Measurements from ENCODE around the gene CDK12.
"Not testable (repeated sequence)": the region's sequence is repeated elsewhere in the genome, so short reads cannot be mapped to it uniquely, and the experiment has no call there.

The CDK12 gene

DNA sequence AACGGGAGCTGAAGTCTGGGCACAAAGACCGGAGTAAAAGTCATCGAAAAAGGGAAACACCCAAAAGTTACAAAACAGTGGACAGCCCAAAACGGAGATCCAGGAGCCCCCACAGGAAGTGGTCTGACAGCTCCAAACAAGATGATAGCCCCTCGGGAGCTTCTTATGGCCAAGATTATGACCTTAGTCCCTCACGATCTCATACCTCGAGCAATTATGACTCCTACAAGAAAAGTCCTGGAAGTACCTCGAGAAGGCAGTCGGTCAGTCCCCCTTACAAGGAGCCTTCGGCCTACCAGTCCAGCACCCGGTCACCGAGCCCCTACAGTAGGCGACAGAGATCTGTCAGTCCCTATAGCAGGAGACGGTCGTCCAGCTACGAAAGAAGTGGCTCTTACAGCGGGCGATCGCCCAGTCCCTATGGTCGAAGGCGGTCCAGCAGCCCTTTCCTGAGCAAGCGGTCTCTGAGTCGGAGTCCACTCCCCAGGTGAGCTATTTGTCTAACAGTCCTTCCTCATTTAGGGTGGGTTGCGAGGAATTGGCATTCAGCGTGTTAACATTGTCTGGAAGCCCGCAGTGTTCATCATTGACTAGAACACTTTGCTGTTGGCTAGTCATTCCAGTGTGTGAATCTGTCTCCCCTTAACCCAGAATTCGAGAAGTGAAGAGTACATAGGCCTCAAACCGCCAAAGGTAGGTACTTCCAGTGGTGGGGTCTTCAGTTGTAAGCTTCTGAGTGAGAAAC, 1.5 kb downstream of the CDK12 start:
- Histone ChIP-seq H3K9me3 (ENCODE audit: low read length) (no peaks in the 10 kb centered on the region), H3K27ac (ENCODE audit: low read depth, low read length, poor library complexity, severe bottlenecking) (no peak overlapping the region), H3F3A (ENCODE audit: insufficient read depth, low read length) (no peaks in the 10 kb centered on the region), H3K36me3 (ENCODE audit: insufficient read depth, low read length) (peaks cover 34% of the 10 kb centered on the region; the same call in 1 of the 2 replicates), H3K4me1 (ENCODE audit: insufficient read depth, low read length, severe bottlenecking) (peaks cover 33% of the 10 kb centered on the region), H4K20me1 (ENCODE audit: insufficient read depth, low read length) (no peaks in the 10 kb centered on the region; the same call in 1 of the 2 replicates), H3K9me2 (ENCODE audit: low read depth, low read length) (no peaks in the 10 kb centered on the region), H3K27me3 (ENCODE audit: insufficient read depth, low read length) (no peaks in the 10 kb centered on the region), H3K9ac (ENCODE audit: low read length) (peak overlapping the region; percentile 69), H2AFZ (ENCODE audit: low read length) (no peak overlapping the region), H3K4me3 (ENCODE audit: low read depth, low read length, poor library complexity, severe bottlenecking) (peak overlapping the region; percentile 70), H3K79me2 (ENCODE audit: insufficient read depth, low read length) (peaks cover 58% of the 10 kb centered on the region), H3K4me2 (ENCODE audit: low read length) (peak overlapping the region; percentile 82)
- TF ChIP-seq CTCF (IDR thresholded peaks at IDR 0.05; ENCODE audit: low read length) (no peak), EZH2 (IDR thresholded peaks at IDR 0.05; ENCODE audit: borderline replicate concordance, low read length) (no peak)

DNA sequence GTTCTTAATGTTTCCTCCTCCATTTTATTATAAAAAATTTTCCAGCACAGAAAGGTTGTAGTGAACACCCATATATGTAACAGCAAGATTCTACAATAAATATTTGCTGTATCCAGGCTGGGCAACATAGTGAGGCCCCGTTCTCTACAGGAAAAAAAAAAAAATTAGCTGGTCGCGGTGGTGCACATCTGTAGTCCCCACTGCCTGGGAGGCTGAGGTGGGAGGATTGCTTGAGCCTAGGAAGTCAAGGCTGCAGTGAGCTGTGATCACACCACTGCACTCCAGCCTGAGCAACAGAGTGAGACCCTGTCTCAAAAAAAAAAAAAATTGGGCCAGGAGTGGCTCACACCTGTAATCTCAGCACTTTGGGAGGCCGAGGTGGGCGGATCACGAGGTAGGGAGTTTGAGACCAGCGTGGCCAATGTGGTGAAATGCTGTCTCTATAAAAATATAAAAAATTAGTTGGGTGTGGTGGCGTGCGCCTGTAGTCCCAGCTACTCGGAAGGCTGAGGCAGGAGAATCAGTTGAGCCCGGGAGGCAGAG, 3.4 kb downstream of the CDK12 start:
- H3K27ac ChIP-seq (ENCODE audit: low read depth, low read length, poor library complexity, severe bottlenecking); H3F3A ChIP-seq (ENCODE audit: insufficient read depth, low read length); H2AFZ ChIP-seq (ENCODE audit: low read length); H4K20me1 ChIP-seq (ENCODE audit: insufficient read depth, low read length); H3K9me2 ChIP-seq (ENCODE audit: low read depth, low read length); H3K9me3 ChIP-seq (ENCODE audit: low read length); H3K27me3 ChIP-seq (ENCODE audit: insufficient read depth, low read length): not testable (repeated sequence)
- peaks cover 74% of the 10 kb centered on the region for H3K79me2 ChIP-seq (ENCODE audit: insufficient read depth, low read length)
- peaks cover 49% of the 10 kb centered on the region for H3K36me3 ChIP-seq (ENCODE audit: insufficient read depth, low read length)
- peaks cover 33% of the 10 kb centered on the region for H3K4me1 ChIP-seq (ENCODE audit: insufficient read depth, low read length, severe bottlenecking)
- H3K4me3 ChIP-seq (ENCODE audit: low read depth, low read length, poor library complexity, severe bottlenecking): peak overlapping the region; percentile 70
- H3K4me2 ChIP-seq (ENCODE audit: low read length): peak overlapping the region; percentile 82
- peak overlapping the region; percentile 69 for H3K9ac ChIP-seq (ENCODE audit: low read length)

DNA sequence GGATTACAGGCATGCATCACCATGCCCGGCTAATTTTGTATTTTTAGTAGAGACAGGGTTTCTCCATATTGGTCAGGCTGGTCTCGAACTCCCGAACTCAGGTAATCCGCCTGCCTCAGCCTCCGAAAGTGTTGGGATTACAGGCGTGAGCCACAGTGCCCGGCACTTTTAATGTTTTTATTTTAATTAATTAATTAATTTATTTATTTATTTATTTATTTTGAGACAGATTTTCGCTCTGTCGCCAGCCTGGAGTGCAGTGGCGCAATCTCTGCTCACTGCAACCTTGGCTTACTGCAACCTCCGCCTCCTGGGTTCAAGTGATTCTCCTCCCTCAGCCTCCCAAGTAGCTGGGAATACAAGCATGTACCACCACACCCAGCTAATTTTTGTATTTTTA, 7.3 kb downstream of the CDK12 start:
- not testable (repeated sequence) for H3K4me2 ChIP-seq (ENCODE audit: low read length); H3K27ac ChIP-seq (ENCODE audit: low read depth, low read length, poor library complexity, severe bottlenecking); H3K9me2 ChIP-seq (ENCODE audit: low read depth, low read length); H3K27me3 ChIP-seq (ENCODE audit: insufficient read depth, low read length); H4K20me1 ChIP-seq (ENCODE audit: insufficient read depth, low read length); H3K9ac ChIP-seq (ENCODE audit: low read length); H3K9me3 ChIP-seq (ENCODE audit: low read length); H3K4me3 ChIP-seq (ENCODE audit: low read depth, low read length, poor library complexity, severe bottlenecking); H2AFZ ChIP-seq (ENCODE audit: low read length); H3F3A ChIP-seq (ENCODE audit: insufficient read depth, low read length)
- peaks cover 74% of the 10 kb centered on the region for H3K36me3 ChIP-seq (ENCODE audit: insufficient read depth, low read length)
- H3K4me1 ChIP-seq (ENCODE audit: insufficient read depth, low read length, severe bottlenecking): peaks cover 26% of the 10 kb centered on the region
- peaks cover 60% of the 10 kb centered on the region for H3K79me2 ChIP-seq (ENCODE audit: insufficient read depth, low read length)

DNA sequence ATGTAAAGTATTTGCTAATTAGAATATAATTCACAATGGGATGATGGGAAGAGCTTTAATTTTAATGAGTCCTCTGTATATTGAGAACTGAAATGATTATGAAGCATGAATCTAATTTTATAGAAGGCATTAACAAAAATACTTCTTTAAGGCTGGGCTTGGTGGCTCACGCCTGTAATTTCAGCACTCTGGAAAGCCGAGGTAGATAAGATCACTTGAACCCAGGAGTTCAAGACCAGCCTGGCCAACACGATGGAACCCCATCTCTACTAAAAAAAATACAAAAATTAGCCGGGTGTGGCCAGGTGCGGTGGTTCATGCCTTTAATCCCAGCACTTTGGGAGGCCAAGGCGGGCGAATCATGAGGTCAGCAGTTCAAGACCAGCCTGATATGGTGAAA, 12.0 kb downstream of the CDK12 start:
- peaks cover 74% of the 10 kb centered on the region for H3K36me3 ChIP-seq (ENCODE audit: insufficient read depth, low read length)
- no peak overlapping the region for H3K4me3 ChIP-seq (ENCODE audit: low read depth, low read length, poor library complexity, severe bottlenecking)
- H2AFZ ChIP-seq (ENCODE audit: low read length): no peak overlapping the region
- no peak overlapping the region for H3K27ac ChIP-seq (ENCODE audit: low read depth, low read length, poor library complexity, severe bottlenecking)
- no peaks in the 10 kb centered on the region for H4K20me1 ChIP-seq (ENCODE audit: insufficient read depth, low read length)
- H3K27me3 ChIP-seq (ENCODE audit: insufficient read depth, low read length): no peaks in the 10 kb centered on the region
- H3K4me1 ChIP-seq (ENCODE audit: insufficient read depth, low read length, severe bottlenecking): no peaks in the 10 kb centered on the region
- H3K79me2 ChIP-seq (ENCODE audit: insufficient read depth, low read length): peaks cover 18% of the 10 kb centered on the region
- no peak for TF ChIP-seq EZH2 (IDR thresholded peaks at IDR 0.05; ENCODE audit: borderline replicate concordance, low read length)
- no peak for TF ChIP-seq CTCF (IDR thresholded peaks at IDR 0.05; ENCODE audit: low read length)
- H3K9ac ChIP-seq (ENCODE audit: low read length): no peak overlapping the region
- H3K9me3 ChIP-seq (ENCODE audit: low read length): no peaks in the 10 kb centered on the region
- H3K4me2 ChIP-seq (ENCODE audit: low read length): no peak overlapping the region
- H3F3A ChIP-seq (ENCODE audit: insufficient read depth, low read length): no peaks in the 10 kb centered on the region
- no peaks in the 10 kb centered on the region for H3K9me2 ChIP-seq (ENCODE audit: low read depth, low read length)

DNA sequence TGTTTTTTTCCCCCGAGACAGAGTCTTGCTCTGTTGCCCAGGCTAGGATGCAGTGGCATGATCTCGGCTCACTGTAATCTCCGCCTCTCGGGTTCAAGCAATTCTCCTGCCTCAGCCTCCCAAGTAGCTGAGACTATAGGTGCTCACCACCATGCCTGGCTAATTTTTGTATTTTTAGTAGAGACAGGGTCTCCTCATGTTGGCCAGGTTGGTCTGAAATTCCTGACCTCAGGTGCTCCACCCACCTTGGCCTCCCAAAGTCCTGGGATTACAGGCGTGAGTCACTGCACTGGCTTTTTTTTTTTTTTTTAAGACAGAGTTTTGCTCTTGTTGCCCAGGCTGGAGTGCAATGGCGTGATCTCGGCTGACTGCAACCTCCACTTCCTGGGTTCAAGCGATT, 18.3 kb downstream of the CDK12 start:
- H3K9me2 ChIP-seq (ENCODE audit: low read depth, low read length); H4K20me1 ChIP-seq (ENCODE audit: insufficient read depth, low read length); H3K4me2 ChIP-seq (ENCODE audit: low read length); H3F3A ChIP-seq (ENCODE audit: insufficient read depth, low read length); H3K27ac ChIP-seq (ENCODE audit: low read depth, low read length, poor library complexity, severe bottlenecking); H3K4me1 ChIP-seq (ENCODE audit: insufficient read depth, low read length, severe bottlenecking); H2AFZ ChIP-seq (ENCODE audit: low read length); H3K4me3 ChIP-seq (ENCODE audit: low read depth, low read length, poor library complexity, severe bottlenecking); H3K27me3 ChIP-seq (ENCODE audit: insufficient read depth, low read length); H3K9ac ChIP-seq (ENCODE audit: low read length); H3K9me3 ChIP-seq (ENCODE audit: low read length): not testable (repeated sequence)
- peaks cover 12% of the 10 kb centered on the region; the same call in 1 of the 2 replicates for H3K79me2 ChIP-seq (ENCODE audit: insufficient read depth, low read length)
- H3K36me3 ChIP-seq (ENCODE audit: insufficient read depth, low read length): peaks cover 55% of the 10 kb centered on the region

Measured in OCI-LY1 (cell line).